HG03045 (cell line): ENCODE measurements around the gene RAB39B.
"Not testable (repeated sequence)": the region's sequence is repeated elsewhere in the genome, so short reads cannot be mapped to it uniquely, and the experiment has no call there.

ENCODE experiments used
- ATAC-seq: cut with Tn5 transposase; IDR thresholded peaks from one replicate; pipeline ENCODE4 v1.9.1; 2021; ENCODE audit warnings: mild to moderate bottlenecking, moderate library complexity; ENCODE audit not compliant: unreplicated experiment

Gene RAB39B, protein sequence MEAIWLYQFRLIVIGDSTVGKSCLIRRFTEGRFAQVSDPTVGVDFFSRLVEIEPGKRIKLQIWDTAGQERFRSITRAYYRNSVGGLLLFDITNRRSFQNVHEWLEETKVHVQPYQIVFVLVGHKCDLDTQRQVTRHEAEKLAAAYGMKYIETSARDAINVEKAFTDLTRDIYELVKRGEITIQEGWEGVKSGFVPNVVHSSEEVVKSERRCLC

DNA sequence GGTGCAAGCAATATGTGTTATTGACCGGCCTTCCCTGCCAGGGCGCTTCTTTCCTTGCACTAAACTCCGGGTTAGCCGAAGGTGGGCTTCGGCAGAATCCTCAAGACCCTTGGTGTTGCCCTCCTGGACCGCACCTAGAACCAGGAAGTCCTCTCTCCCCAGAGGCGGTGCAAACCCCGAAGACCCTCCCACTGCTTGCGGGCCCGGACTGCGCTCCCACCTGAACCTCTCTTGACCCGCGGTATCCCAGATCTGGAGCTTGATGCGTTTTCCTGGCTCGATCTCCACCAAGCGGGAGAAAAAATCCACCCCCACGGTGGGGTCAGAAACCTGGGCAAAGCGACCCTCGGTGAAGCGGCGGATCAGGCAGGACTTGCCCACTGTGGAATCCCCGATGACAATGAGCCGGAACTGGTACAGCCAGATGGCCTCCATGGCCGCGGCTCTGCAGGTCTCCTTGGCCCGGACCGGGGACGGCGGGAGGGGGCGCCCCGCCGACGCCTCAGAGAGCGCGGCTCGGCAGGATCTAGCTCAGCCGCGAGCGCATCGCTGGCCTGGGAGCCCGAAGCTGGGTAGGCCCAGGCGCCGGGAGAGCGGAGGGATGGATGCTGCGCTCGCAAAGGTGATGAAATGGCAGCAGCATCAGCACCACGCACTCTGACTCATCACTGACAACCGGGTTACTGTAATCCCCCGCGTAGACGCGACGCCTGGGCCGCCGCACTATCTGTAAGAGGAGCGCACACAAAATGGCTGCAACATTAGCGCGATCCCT is at the start of gene RAB39B:
RAB39B (minus strand) TSS at position 638 of the 775 bp plus-strand sequence; CDS start at position 435, 203 bp downstream.
- peak; percentile 98 for ATAC-seq

DNA sequence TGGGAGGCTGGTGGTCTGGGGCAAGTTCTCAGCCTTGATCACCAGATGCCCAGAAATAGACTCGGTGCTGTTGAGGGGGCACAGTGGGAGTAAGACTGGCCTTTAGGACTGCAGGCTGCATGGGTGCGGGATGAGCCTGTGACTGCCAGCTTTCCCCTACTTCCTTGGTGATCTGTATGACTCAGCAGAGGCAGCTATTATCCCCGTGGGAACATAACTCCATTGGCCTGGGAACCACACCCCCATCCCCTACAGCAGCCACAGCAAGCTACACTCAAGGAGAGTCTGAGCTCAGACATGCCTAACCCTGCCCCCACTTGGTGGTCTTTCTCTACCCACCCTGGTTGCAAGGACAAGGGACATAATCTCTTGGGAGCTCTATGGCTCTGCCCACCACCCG is 49.5 kb upstream of the RAB39B start:
- no peak for ATAC-seq

DNA sequence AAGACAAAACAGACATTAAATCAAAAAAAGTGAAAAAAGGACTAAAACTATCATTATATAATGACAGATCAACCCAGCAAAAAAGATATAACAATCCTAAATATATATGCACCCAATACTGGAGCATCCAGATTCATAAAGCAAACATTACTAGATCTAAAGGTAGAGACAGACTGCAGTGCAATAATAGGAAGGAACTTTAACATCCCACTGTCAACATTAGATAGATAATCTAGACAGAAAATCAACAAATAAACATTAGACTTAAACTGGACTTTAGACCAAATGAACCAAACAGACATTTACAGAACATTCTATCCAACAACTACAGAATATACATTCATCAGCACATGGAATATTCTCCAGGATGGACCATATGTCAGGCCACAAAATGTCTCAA is 29.5 kb upstream of the RAB39B start:
- ATAC-seq = no peak

DNA sequence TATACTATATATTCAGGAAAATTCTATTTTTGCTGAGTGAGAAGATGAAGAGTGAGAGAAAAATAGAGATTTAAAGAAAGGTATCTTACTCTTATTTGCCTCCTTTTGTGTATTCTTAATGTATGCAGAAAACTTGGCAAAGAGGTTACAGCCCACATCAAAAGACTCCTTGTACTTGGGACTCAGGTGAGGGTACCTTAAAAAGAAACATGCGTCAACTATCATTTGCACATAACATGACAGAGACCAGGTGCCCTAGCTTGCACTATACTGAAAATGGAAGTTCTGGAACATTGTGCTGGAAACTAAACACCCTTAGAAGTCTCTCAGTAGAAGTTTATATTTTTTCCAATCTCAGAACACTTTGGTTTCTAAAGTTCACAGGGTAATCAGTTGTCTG is 15.6 kb upstream of the RAB39B start:
- ATAC-seq = no peak

DNA sequence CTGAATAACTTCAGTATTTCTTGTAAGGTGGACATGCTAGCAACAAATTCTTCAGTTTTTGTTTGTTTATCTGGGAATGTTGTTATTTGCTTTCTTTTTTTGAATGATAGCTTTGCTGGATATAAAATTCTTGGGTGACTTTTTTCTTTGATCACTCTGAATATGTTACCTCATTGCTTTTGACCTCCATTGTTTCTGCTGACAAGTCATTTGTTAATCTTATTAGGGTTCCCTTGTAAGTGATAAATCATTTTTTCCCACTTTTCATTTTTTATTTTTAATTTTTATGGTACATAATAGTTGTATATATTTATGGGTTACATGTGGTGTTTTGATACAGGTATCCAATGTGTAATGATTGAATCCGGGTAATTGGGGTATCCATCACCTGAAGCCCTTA is 6.7 kb upstream of the RAB39B start:
- ATAC-seq = no peak

DNA sequence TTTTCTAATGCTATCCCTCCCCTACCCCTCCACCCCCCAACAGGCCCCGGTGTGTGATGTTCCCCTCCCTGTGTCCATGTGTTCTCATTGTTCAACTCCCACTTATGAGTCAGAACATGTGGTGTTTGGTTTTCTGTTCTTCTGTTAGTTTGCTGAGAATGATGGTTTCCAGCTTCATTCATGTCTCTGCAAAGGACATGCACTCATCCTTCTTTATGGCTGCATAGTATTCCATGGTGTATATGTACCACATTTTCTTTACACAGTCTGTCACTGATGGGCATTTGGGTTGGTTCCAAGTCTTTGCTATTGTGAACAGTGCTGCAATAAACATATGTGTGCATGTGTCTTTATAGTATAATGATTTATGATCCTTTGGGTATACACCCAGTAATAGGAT is 3.7 kb upstream of the RAB39B start:
- not testable (repeated sequence) for ATAC-seq

DNA sequence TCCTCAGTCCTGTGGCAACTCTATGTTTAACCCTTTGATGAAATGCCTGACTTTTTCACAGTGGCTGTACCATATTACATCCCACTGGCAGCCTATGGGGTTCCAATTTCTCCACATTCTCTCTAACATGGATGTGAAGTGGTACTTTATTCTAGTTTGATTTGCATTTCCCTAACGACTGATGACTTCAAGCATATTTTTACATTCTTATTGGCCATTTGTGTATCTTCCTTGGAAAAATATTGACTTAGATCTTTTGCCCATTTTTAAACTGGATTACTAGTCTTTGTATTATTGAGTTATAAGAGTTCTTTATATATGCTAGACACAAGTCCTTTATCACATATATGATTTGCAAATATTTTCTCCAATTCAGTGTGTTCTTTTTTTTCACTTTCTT is 2.1 kb upstream of the RAB39B start:
- no peak for ATAC-seq

DNA sequence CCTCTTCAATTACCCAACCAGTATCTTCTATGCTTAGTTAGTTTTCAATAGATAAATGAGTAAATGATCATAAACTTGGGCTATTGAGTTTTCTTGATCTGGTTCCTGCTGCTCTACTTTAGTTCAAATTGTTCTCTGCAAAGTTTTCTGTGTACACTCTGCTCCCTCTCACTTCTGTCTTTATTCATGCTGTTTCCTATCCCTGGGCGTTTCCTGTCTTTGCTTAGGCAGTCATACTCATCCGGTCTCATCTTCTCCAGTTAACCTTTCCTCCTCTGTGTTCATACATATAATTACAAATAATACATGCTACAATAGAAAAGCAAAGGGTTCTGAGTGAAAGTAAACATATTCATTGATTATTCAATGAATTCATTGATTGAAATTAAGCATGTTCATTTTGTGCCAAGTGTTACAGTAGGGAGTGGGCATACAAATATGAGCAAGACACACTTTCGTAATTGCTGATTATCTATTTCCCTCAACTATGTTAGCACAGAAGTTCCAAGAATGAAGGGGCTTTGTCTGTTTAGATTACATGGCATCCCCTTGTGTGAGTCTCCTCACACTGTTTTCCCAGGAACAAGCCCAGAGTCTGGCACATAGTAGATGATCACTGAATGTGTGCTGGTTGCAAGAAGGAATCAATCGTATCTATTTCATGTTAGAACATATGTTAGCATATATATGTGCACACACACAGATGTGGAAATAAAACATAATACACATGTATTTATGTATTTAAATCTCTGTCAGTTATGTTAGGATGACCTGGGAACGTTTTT is 1.1 kb downstream of the RAB39B start:
- ATAC-seq = no peak

DNA sequence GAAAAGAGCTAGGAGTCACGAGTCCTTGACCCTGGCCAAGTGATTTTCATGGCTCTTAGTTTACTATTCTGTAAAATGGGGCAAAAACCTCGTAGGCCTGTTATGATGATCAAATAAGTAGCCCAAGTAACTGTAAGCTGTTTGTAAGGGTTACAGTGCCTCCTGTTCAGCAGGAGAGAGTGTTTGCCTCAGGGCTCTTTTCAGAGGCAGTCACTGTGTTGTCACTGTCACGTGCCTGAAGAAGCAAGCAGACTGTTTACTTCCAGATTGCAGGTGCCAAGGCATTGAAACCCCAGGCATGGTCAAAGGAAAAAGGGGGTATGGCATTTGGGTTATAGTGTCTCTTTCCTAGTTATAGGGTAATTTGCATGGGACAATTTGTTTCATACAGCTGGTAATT is 4.5 kb downstream of the RAB39B start:
- ATAC-seq = no peak

DNA sequence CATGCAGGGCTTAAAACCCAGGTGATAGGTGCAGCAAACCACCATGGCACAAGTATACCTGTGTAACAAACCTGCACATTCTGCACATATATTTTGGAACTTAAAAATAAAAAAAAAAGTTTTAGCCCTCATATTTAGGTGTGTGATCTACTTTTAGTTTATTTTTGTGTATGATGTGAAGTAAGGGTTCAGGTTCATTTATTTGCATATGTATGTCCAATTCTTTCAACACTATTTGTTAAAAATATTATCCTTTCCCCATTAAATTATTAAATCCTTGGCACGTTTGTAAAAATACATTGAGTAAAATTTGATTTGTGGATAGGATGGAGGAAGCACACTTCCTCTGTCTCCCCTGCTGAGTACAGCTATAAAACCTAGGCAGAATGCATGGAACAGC is 12.9 kb downstream of the RAB39B start:
- ATAC-seq = no peak

DNA sequence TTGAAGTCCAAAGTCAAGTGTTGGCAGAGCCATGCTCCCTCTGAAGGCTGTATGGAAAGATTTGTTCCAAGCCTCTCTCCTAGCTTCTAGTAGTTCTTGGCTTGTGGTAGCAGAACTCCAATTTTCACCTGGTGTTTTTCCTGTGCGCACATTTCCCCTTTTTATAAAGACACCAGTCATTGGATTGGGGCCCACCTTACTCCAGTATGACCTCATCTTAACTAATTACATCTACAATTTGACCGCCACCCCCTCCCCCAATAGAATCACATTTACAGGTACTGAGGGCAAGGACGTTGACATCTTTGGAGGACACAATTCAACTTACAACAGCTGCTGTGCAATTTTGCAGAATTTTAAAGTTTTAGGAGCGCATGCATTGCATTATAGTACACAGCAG is 16.8 kb downstream of the RAB39B start:
- ATAC-seq = no peak

DNA sequence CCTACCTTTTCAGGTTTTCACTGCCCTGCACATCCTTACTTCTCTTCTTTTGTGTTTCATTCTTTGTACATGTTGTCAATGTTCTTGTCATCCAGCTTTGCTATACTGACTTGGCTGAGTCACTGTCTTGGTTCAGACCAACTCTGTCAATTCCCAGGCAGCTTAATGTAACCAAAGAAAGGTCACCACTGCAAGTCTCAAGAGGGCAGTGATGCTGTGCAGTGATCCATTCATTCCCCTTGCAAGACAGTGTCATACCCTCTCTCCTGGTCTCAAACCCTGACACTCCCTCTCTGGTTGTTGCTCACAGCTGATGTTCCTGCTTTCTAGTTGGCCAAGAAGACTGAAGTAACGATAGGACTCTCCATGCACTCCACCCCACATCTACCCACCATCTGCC is 17.5 kb downstream of the RAB39B start:
- ATAC-seq = no peak

DNA sequence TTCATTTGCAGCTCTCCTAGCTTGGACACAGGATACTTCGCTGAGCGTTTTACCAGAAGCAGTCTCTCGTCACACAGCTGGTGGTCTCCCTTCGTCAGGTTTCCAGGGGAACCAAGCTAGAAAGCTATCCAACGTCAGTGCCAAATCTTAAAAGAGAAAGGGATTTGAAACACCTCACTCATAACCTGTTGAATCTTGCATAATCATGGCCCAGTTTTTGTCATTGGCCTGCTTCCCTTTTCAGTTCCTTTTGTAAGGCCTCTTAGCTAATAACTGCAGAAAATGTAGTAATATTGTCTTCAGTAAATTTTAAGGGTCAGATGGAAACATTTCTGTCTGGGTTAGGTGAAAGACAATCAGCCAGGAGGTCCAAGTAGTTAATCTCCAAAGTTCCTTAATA is 22.0 kb downstream of the RAB39B start:
- no peak for ATAC-seq

DNA sequence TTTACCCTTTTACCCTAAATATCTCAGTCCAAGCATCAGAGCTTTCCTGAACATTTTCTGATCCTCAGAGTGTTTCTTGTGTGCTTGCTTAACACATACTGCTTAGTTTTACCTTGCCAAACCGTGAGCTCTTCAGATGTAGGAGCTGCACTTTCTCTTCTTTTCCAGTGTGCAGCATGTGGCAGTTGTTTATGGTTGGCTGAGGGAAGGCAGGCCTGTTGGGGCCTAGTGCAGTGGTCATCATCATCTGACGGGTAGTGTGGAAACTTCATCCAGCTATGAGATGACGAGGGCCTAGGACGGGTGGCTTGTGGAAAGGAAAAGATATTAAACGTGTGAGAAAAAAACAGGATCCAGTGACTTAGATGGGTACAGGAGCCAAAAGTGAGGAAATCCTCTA is 26.6 kb downstream of the RAB39B start:
- ATAC-seq = no peak

DNA sequence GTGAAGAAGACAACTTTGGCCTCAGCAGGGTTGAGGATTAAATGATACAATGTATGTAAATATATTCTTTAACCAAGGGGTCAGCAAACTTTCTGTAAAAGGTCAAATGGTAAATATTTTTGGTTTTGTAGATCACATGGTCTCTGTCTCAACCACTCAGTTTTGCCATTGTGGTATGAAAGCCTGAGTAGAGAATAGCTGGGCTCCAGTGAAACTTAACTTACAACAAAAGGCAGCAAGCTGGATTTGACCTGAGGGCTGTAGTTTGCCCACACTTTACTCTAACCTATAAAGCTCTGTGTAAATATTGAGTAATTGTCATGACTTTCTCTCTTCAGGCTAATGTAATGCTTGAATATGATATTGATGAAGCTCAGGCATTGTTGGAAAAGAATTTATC is 28.4 kb downstream of the RAB39B start:
- no peak for ATAC-seq

DNA sequence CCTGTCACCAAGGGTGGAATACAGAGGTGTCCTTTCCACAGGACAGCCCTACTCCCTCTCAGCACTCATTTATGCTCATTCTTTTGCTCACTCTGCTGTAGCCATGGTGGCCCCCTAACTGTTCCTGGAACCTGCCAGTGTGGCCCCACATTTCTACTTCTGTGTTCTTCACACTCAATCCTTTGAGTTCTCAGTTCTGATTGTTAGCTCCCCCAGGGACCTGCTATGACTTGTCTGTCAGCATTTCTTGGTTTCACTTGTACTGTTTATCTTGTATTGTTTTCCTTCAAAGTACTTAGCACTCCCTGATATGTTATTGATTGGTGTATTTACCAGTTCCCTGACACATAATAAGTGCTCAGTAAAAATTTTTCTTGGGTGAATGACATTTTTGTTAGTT is 33.1 kb downstream of the RAB39B start:
- peak; percentile 76 for ATAC-seq

DNA sequence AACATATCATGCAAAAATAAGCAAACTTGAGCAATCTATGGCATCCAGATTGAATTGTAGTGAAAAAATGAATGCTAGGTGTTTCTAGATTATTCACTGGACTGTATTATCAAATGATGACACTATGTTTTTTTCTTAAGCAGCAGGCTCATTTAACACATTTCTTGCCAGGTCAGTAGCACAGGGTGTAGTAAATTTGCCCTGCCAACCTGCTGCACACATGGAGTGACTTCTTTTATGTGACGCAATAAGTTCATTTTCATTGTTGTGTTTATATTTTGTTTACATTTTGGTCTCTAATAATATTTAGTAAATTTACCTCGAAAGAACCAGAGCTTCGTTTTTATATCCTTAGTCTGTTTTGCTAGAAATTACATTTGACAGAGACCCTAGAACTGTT is 38.5 kb downstream of the RAB39B start:
- ATAC-seq = no peak

DNA sequence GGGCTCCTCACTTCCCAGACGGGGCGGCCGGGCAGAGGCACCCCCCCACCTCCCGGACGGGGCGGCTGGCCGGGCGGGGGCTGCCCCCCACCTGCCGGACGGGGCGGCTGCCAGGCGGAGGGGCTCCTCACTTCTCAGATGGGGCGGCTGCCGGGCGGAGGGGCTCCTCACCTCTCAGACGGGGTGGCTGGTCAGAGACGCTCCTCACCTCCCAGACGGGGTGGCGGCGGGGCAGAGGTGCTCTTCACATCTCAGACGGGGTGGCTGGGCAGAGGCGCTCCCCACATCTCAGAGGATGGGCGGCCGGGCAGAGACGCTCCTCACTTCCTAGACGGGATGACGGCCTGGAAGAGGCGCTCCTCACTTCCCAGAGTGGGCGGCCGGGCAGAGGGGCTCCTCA is 40.5 kb downstream of the RAB39B start:
- ATAC-seq = not testable (repeated sequence)

DNA sequence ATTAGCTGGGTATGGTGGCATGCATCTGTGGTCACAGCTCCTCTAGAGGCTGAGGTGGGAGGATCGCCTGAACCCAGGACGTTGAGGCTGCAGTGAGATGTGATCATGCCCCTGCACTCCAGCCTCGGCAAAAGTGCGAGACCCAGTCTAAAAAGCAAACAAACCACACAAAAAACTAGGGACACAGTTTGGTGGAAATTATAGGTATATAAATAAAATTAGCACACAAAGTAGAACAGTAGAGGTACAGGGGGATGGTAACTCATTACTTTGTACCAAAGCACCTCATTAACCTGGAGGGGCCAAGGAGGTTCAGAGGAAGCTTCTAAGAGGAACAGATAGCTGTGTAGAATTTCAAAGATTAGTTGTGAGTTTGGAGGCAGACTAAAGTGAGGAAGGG is 42.9 kb downstream of the RAB39B start:
- no peak for ATAC-seq

DNA sequence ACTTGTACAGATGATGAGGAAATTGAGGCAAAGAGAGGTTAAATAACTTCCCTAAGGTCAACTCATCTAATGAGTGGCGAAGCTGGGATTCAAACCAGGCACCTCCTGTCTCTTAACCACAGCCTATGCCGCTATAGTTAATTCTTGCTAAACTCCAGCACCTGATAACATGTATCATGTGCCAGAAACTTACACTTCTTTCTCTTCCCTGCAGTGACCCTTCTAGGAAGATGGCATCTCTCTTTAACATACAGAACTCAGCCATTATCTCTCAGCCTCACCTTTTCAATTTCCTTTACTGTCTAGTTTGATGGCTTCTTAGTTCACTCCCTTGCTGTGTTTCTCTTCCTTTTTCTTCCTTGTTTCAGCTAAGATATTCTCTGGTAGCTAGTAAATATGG is 45.5 kb downstream of the RAB39B start:
- no peak for ATAC-seq

DNA sequence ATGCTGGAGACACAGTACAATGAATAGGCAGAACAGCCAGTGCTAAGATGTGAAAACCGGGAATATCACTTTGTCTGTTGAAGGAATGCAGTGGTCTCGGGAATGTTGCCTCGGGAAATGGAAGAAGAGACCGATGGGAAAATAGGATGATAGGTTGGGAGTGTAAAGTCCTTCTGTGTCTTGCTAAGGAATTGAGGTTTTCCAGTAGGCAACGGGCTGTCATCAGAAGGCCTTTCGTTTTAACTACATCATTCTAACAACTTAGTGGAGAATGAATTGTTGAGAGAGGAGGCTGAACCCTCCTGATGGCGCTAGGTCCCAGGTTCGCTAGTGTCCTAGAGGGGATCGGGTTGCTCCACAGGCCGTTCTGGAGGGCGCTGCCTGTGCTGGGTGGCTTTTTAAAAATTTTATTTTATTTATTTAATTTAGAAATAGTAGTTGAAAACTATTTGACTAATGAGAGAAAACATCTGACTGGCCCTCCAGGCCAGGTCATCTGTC is 47.3 kb downstream of the RAB39B start:
- ATAC-seq = no peak
